ENCODE data around the gene SFTA2.

GRCh38 chr6:30893666-30894065 lies 38.3 kb downstream of the SFTA2 start:
- TF ChIP-seq BCLAF1 (IDR thresholded peaks at IDR 0.05; ENCODE audit: borderline replicate concordance in 1 of 2, control insufficient read depth in 1 of 2, low read depth in 2 of 2, low read length in 1 of 2), result no peak
- no peak for TF ChIP-seq ZNF274 (IDR thresholded peaks at IDR 0.05; ENCODE audit: borderline replicate concordance, low read depth, low read length)
- no peak for TF ChIP-seq ZFX (CRISPR knock-in tag; IDR thresholded peaks at IDR 0.05)
- TF ChIP-seq NCOR1 (IDR thresholded peaks at IDR 0.05), result no peak
- no peak for TF ChIP-seq CTCF (IDR thresholded peaks at IDR 0.05 in 2 of 3, conservative IDR thresholded peaks at IDR 0.05 in 1 of 3; ENCODE audit: insufficient read depth in 2 of 3, low read depth in 1 of 3, low read length in 3 of 3)
- no peak for TF ChIP-seq TBP (optimal IDR thresholded peaks at IDR 0.05; ENCODE audit: low read depth, low read length)
- no peak for TF ChIP-seq CCAR2 (IDR thresholded peaks at IDR 0.05; ENCODE audit: low read depth, low read length)
- TF ChIP-seq POLR2A (conservative IDR thresholded peaks at IDR 0.05), result no peak
- TF ChIP-seq BMI1 (IDR thresholded peaks at IDR 0.05; ENCODE audit: low read length), result no peak
- TF ChIP-seq HNRNPK (IDR thresholded peaks at IDR 0.05; ENCODE audit: low read depth, low read length, poor library complexity, severe bottlenecking), result no peak
- TF ChIP-seq EZH2 (IDR thresholded peaks at IDR 0.05; ENCODE audit: borderline replicate concordance, low read depth, low read length), result no peak
- TF ChIP-seq ARNT (IDR thresholded peaks at IDR 0.05), result no peak
- TF ChIP-seq ZNF121 (CRISPR knock-in tag; conservative IDR thresholded peaks at IDR 0.05), result no peak

All from K562 (cell line).